Caco-2 (cell line): ENCODE measurements around the gene PMP22. TPM values are rescaled to one million over a fixed set of nuclear protein-coding genes. Genes with fewer than 3 reads are reported as not detected.

Experiments used
- BruUV-seq: library from RNA; stranded (reverse); fragments of 400-500 nt; replicated peaks from 2 replicates; lab custom pipeline; 2021; lab: Mats Ljungman, UMichigan
- CTCF ChIA-PET: fragments of 300-600 bp; sonication (Branson Sonifier 250); formaldehyde crosslinking; loops from one replicate; lab custom pipeline; 2022; ENCODE audit warnings: antibody characterized with exemption; lab: Charles Lee
- POLR2A ChIA-PET: fragments of 300-600 bp; sonication (Branson Sonifier 250); formaldehyde crosslinking; loops from one replicate; lab custom pipeline; 2022; ENCODE audit warnings: antibody characterized with exemption; lab: Charles Lee
- DNase-seq, 2 experiments: peaks; one replicate each; pipeline versions ENCODE4 v3.0.0 to v3.0.0-alpha.2; 2020 to 2022
- H3K27me3 ChIP-seq: replicated peaks from 2 replicates; pipeline ENCODE4 v1.6.0; 2011; ENCODE audit warnings: low read length; ENCODE audit not compliant: control insufficient read depth, insufficient read depth
- H3K36me3 ChIP-seq: 2 replicates; pipeline ENCODE4 v1.5.1; 2011; ENCODE audit warnings: low read length; ENCODE audit not compliant: control insufficient read depth, insufficient read depth
- H3K4me1 ChIP-seq: fragments of 250-450 bp; sonication (Bioruptor Pico); 2 replicates; pipeline ENCODE4 v1.5.1; 2020; ENCODE audit warnings: mild to moderate bottlenecking
- H3K4me3 ChIP-seq: 2 replicates; pipeline ENCODE4 v1.5.1; 2011; ENCODE audit warnings: low read depth, mild to moderate bottlenecking, control low read depth, low read length
- H3K9me3 ChIP-seq: fragments of 250-450 bp; sonication (Bioruptor Pico); 2 replicates; pipeline ENCODE4 v1.5.1; 2020; ENCODE audit warnings: mild to moderate bottlenecking, moderate library complexity
- H3K27ac Mint-ChIP-seq: one replicate; pipeline ENCODE4 v1.8.0; 2022; ENCODE audit warnings: mixed read lengths; ENCODE audit not compliant: unreplicated experiment
- H3K27me3 Mint-ChIP-seq: one replicate; pipeline ENCODE4 v1.8.0; 2022; ENCODE audit warnings: mixed read lengths; ENCODE audit not compliant: insufficient read depth, unreplicated experiment
- H3K36me3 Mint-ChIP-seq: one replicate; pipeline ENCODE4 v1.8.0; 2022; ENCODE audit warnings: mild to moderate bottlenecking, mixed read lengths; ENCODE audit not compliant: insufficient read depth, unreplicated experiment
- H3K4me1 Mint-ChIP-seq: one replicate; pipeline ENCODE4 v1.8.0; 2022; ENCODE audit warnings: low read depth, mixed read lengths; ENCODE audit not compliant: unreplicated experiment
- H3K4me3 Mint-ChIP-seq: one replicate; pipeline ENCODE4 v1.8.0; 2022; ENCODE audit warnings: mild to moderate bottlenecking, moderate library complexity, mixed read lengths; ENCODE audit not compliant: unreplicated experiment
- H3K9me3 Mint-ChIP-seq: one replicate; pipeline ENCODE4 v1.8.0; 2022; ENCODE audit warnings: mixed read lengths; ENCODE audit not compliant: unreplicated experiment
- intact Hi-C: fragments of 100-400 bp; cut with micrococcal nuclease; formaldehyde crosslinking; loops from one replicate; pipeline ENCODE4 v1.10.0; 2022; ENCODE audit not compliant: unreplicated experiment
- total RNA-seq: library from RNA; stranded (reverse); gene quantifications from 2 replicates; pipeline ENCODE4 v1.2.3, GENCODE V29; 2022
- TF ChIP-seq, protein P1 (sequence below), 2 experiments: fragments of 200-600 bp in 1 of 2; IDR thresholded peaks; 1 replicate in 1 of 2; 2 replicates in 1 of 2; pipeline versions ENCODE4 v1.5.1 to v1.8.0; 2011 to 2022; ENCODE audit warnings: antibody characterized with exemption in 1 of 2, control low read depth in 1 of 2, inconsistent platforms in 1 of 2, low read depth in 1 of 2, low read length in 1 of 2, mild to moderate bottlenecking in 1 of 2, moderate library complexity in 1 of 2; ENCODE audit not compliant: insufficient read depth in 1 of 2, severe bottlenecking in 1 of 2, unreplicated experiment in 1 of 2

PMP22 gene
- total RNA-seq, 1 experiment from 2014 or later: 7.3 TPM

- Mint-ChIP-seq H3K36me3 (no peaks in the 10 kb centered on the region), H3K4me1 (no peaks in the 10 kb centered on the region), H3K4me3 (no peak overlapping the region), H3K27ac (no peak overlapping the region), H3K9me3 (peaks cover 7% of the 10 kb centered on the region), H3K27me3 (peaks cover 2% of the 10 kb centered on the region)
- Histone ChIP-seq H3K4me3 (no peak overlapping the region), H3K27me3 (no peaks in the 10 kb centered on the region), H3K36me3 (no peaks in the 10 kb centered on the region), H3K9me3 (no peaks in the 10 kb centered on the region), H3K4me1 (no peaks in the 10 kb centered on the region)
- TF ChIP-seq, protein P1, sequence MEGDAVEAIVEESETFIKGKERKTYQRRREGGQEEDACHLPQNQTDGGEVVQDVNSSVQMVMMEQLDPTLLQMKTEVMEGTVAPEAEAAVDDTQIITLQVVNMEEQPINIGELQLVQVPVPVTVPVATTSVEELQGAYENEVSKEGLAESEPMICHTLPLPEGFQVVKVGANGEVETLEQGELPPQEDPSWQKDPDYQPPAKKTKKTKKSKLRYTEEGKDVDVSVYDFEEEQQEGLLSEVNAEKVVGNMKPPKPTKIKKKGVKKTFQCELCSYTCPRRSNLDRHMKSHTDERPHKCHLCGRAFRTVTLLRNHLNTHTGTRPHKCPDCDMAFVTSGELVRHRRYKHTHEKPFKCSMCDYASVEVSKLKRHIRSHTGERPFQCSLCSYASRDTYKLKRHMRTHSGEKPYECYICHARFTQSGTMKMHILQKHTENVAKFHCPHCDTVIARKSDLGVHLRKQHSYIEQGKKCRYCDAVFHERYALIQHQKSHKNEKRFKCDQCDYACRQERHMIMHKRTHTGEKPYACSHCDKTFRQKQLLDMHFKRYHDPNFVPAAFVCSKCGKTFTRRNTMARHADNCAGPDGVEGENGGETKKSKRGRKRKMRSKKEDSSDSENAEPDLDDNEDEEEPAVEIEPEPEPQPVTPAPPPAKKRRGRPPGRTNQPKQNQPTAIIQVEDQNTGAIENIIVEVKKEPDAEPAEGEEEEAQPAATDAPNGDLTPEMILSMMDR (IDR thresholded peaks at IDR 0.05; ENCODE audit: insufficient read depth in 1 of 2, low read depth in 1 of 2, low read length in 1 of 2, severe bottlenecking in 1 of 2, unreplicated experiment in 1 of 2): no peak
- CTCF ChIA-PET: no interaction called here
- no peak for DNase-seq
- no TSS peak for BruUV-seq
- POLR2A ChIA-PET: no interaction called here
- intact Hi-C loops: loop anchor here (1.0 kb wide), 1 partner anchor 17 kb away; no protein-coding TSS in a partner anchor
Observed at GRCh38 chr17:15194859-15195277, 70.3 kb downstream of the PMP22 start.

GRCh38 chr17:15185625-15185991, 79.5 kb downstream of the PMP22 start:
- ChIA-PET CTCF (no interaction called here), POLR2A (interaction anchor here (0.6 kb wide), 1 partner anchor 40 kb away, joined by 4 read pairs; no protein-coding TSS in a partner anchor)
- Histone ChIP-seq H3K36me3 (no peaks in the 10 kb centered on the region), H3K4me3 (no peak overlapping the region), H3K9me3 (no peaks in the 10 kb centered on the region), H3K4me1 (no peaks in the 10 kb centered on the region), H3K27me3 (no peaks in the 10 kb centered on the region)
- Mint-ChIP-seq H3K27me3 (no peaks in the 10 kb centered on the region), H3K27ac (no peak overlapping the region), H3K4me3 (no peak overlapping the region), H3K9me3 (no peaks in the 10 kb centered on the region), H3K36me3 (no peaks in the 10 kb centered on the region), H3K4me1 (no peaks in the 10 kb centered on the region)
- TF ChIP-seq, protein P1 (IDR thresholded peaks at IDR 0.05; ENCODE audit: insufficient read depth in 1 of 2, low read depth in 1 of 2, low read length in 1 of 2, severe bottlenecking in 1 of 2, unreplicated experiment in 1 of 2): no peak
- no peak for DNase-seq
- no TSS peak for BruUV-seq
- intact Hi-C loops: no loop called here

GRCh38 chr17:15184872-15185624, 80.1 kb downstream of the PMP22 start:
- H3K27ac Mint-ChIP-seq: no peak overlapping the region
- Histone ChIP-seq H3K36me3 (no peaks in the 10 kb centered on the region), H3K9me3 (no peaks in the 10 kb centered on the region), H3K4me1 (no peaks in the 10 kb centered on the region), H3K4me3 (no peak overlapping the region), H3K27me3 (no peaks in the 10 kb centered on the region)
- DNase-seq: no peak
- no peaks in the 10 kb centered on the region for H3K36me3 Mint-ChIP-seq
- no peaks in the 10 kb centered on the region for H3K9me3 Mint-ChIP-seq
- no peaks in the 10 kb centered on the region for H3K4me1 Mint-ChIP-seq
- H3K4me3 Mint-ChIP-seq: no peak overlapping the region
- BruUV-seq: no TSS peak
- TF ChIP-seq, protein P1 (IDR thresholded peaks at IDR 0.05; ENCODE audit: insufficient read depth in 1 of 2, low read depth in 1 of 2, low read length in 1 of 2, severe bottlenecking in 1 of 2, unreplicated experiment in 1 of 2): no peak
- ChIA-PET POLR2A (no interaction called here), CTCF (no interaction called here)
- intact Hi-C loops: no loop called here
- H3K27me3 Mint-ChIP-seq: no peaks in the 10 kb centered on the region
